GM19328 (cell line): ENCODE data around the gene CDYL.

Source experiments
- ATAC-seq: cut with Tn5 transposase; IDR thresholded peaks from one replicate; pipeline ENCODE4 v1.9.1; 2021; ENCODE audit warnings: mild to moderate bottlenecking, moderate library complexity; ENCODE audit not compliant: unreplicated experiment

Gene CDYL

DNA sequence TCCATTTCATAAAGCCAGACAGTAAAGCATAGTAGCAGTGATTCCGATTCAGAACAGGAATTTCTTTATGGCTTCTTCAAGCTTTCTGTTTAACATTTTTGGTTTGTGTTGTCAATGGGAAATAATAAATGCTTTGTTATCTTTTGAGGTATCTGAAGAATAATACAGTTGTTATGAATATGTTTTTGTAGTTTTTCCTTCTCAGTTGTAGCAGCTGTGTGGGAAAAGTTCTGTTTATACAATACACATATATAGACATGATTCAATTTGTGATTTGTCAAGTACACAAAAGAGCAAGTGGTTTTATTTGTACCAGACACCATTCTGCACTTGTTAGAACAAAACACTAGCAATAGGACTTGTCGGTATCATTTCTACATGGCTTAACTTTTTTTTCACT lies 96.6 kb downstream of the CDYL start:
- no peak for ATAC-seq

DNA sequence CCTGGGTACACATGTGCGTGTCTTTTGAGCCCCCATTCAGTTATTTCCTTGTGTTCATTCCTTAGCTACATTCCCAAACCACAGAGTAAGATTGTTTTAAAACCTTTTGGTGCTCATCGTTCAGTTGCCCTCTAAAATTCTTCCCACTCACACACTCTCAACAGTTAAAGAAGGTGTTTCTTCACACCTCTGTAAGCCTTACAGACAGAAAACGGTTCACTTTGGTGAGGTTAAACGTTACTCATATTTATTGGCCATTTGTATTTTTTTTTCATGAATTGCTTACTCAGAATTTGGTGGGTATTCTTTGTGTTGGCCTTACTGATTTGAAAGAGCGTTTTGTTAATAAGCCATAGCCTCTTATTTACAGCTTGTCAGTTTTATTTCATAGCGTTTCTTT lies 97.7 kb downstream of the CDYL start:
- no peak for ATAC-seq

DNA sequence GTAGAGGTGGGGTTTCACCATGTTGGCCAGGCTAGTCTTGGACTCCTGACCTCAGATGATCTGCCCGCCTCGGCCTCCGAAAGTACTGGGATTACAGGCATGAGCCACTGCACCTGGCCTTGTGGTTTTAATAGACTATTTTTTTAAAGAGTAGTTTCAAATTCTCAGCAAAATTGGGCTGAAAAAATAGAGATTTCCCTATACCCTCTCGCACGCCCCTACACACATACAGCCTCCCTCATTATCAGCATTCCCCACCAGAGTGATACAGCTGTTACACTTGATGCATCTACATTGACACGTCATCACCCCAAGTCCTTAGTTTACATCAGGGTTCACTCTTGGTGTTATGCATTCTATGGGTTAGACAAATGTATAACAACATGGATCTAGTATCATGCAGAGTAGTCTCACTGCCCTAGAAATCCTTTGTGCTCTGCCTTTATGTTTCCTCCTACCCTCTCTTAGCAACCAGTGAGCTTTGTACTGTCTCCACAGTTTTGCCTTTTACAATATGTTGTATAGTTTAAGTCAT lies 103.6 kb downstream of the CDYL start:
- ATAC-seq = peak; percentile 66

DNA sequence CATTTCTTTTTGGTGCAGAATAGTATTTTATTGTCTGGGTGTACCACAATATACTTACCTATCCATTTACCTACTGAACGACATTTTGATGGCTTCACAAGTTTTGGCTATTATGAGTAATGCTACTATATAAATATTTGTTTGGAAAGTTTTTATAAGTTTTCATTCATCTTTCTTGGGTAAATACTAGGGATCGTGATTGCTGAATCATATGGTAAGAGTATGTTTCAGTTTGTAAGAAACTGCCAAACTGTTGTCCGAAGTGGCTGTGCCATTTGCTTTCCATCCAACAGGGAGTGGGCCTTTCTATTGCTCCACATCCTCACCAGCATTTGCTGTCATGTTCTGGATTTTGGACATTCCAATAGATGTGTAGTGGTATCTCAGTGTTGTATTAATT lies 104.2 kb downstream of the CDYL start:
- ATAC-seq = no peak

DNA sequence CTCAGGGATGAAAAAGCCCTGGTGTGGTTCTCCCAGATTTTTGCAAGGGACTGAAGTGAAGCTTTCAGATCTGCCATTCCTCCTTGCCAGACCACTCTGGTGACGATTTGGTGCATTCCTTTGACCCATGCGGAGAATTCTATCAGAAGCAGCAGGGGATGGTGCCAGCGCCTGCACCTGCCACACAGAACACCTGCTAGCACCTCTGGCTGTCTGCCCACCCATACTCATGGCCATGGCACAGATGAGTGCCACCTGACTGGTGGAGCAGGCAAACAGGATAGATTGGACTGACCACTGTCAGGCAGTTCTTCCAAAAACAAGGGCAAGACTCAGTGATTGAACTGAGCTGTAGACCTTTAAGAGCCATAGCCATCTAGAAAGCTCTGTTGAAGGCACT lies 107.1 kb downstream of the CDYL start:
- no peak for ATAC-seq

DNA sequence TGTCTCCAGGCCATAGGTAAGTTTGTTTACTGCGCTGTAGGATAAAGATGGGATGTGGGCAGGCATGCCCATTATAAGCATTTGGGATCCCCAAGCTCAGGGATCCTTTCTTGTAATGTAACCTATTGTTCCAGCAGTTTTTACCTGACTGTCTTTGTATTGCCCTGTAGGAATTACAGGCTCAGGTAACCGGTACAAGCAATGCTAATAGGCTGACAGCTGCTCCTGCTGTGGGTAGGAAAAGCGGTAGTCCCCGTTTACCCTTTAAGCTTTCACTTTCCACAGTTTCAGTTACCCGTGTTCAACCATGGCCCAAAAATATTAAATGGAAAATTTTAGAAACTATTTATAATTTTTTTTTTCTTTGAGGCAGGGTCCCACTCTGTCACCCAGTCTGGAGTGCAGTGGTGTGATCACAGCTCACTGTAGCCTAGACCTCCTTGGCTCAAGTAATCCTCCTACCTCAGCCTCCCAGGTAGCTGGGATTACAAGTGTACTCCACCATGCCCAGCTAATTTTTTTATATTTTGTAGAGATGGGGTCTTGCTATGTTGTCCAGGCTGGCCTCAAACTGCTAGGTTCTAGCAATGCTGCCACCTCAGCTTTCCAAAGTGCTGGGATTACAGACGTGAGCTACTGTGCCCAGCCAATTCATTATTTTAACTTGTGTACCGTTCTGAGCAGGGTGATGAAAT lies 108.6 kb downstream of the CDYL start:
- no peak for ATAC-seq

DNA sequence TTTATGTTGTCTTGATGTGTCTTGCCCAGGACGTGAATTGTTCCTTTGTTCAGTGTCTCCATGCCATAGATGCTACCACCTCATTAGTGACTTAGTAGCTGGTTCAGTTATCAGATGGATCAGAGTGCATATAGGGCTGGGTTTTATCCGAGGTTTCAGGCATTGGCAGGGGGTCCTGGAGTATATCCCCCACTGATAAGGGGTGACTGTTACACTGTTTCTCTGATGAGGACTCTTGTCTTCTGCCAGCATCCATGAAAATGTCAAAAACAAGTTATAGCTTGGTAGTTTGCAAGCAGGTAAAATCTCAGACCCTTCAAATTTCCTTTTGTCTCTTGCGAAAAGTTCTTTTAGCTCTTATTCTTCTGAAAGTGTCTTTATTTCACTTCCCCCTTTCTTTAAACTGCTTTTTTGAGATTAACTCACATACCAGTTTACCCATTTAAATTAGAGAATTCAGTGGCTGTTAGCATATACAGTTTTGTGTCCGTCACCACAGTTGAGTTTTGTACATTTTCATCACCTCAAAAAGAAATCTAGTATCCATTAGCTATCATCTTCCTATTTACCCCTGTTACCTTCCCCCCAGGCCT lies 109.2 kb downstream of the CDYL start:
- no peak for ATAC-seq

DNA sequence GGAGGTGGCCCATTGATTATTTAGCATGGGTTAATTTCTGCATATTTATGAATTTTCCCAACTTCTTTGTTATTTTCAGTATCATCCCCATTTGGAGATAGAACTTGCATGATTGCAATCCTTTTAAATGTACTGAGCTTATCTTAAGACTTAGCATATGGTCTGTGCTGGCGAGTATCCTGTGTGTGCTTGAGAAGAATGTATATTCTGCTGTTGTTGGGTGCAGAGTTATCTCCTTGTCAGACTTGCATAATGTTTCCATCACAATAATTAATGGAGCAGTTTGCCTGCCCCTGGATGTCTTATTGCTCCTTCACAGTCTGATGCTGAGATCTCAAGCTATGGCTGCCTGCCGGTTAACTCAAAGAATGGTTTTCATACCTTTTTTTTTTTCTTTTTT lies 112.6 kb downstream of the CDYL start:
- ATAC-seq = no peak

DNA sequence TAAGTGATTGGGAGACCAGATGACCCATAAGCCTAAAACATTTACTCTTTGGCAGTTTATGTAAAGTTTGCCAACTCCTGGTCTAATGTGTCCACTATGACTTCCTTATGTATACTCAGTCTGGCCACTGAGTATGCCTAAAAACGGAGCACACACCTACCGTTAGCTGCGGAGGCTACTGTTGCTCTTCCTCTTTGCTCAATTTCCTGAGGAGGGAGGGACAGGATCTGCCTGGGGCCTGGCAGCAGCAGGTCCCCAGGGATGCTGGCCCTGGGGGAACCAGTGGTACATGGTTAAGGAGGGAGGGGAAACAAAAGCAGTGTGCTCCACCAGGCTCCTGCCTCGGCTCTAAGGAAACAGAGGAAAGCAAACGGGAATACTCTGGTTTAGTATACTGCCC lies 113.5 kb downstream of the CDYL start:
- ATAC-seq = no peak

DNA sequence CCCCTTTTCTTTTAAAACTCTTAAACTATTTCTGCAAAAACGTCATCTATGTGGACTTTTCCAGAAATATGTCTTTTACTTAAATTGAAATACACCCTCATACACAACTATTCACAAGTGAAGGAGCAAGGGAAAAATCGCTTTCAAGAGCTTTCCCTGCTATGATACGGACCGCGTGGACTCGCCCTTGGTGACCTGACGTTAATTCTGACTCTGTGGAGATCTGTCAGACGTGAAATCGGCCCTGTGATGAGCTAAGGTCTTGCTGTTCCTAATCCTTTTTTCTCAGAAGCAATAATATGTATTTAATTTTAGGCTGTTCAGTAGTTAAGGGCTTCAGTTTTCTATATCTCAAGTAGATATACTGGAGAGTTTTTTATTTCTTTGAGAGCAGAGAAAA lies 114.0 kb downstream of the CDYL start:
- ATAC-seq = no peak

DNA sequence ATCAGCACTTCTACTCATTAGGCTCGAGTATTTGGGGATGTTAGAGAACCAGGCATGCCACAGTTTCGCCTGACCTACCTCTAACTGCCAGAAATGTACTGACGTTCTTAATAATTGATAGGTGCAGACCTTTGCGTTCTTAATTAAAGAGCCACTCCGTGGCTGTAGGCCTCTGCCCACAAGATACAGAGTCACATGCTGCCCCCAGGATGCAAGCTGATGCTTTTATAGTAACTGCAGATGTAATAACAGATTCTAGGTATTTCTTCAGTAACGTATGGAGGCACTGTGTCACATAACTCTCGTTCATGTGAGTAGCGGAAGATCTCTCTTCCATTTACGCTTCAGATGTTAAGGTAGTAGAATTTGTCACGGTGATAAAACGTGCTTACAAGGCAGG lies 114.4 kb downstream of the CDYL start:
- ATAC-seq = no peak

DNA sequence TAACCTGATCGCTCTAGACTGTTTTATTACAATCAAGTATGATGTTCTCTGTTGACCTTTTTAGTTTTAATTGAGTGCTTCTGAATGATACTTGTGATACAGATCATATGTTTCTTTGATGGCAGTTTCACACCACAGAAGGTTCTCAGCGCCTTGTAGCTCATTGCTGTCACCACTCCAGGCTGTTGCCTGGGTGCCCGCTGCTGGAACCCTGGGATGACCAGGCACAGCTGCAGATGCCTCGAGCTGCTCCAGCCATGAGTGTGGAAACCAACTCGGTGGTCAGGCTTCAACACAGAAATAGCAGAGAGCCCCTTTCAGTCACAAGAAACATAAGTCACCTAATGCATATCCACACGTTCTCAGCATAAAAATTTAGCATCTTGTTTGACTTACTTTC lies 114.9 kb downstream of the CDYL start:
- no peak for ATAC-seq

DNA sequence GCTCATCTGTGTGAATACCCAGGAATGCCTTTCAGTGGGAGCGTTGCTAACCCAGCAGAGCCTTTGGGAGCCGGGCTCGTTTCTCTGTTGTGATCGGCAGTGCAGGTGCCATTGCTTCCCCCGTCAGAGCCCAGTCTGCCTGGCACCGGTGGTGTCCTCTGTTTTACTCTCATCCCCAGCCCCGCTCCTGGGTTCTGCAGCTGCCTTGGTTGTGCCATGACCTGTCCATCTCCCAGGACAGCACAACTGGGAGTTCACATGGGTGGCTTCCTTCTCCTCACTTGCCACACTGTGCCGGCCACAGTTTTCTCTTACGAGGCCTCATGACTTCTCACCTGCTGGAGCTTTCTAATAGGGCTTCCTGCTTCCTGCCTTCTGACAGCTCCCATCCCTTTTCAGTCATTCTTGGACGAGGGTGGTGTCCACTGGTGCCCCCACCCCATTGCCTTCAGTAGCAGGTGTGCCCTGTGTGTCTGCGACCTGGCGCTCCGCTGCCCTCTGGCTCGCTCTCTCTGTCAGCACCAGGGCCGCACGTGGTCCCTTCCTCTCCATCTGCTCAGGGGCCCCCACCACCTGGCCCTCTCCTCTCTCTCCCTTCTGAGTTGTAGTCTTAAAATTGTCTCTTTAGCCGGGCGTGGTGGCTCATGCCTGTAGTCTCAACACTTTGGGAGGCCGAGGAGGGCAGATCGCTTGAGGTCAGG lies 116.7 kb downstream of the CDYL start:
- no peak for ATAC-seq

DNA sequence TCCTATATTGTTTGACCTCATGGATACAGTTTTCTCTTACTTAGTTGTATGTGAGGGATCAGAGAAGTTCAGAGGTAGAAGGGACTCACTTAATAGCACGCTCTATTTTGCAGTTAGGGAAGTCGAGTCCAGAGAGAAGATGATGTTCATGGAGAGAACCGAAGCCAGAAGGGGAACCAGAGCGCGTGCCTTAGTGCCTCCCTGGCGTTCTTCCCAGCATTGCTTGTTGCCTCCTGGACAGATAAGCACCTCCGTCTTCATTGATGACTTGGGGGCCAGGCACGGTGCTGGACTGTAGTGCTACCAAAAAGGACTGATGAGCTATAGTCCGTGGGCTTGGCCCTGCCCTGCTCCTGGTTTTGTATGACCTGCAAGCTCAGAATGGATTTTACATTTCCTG lies 117.8 kb downstream of the CDYL start:
- no peak for ATAC-seq

DNA sequence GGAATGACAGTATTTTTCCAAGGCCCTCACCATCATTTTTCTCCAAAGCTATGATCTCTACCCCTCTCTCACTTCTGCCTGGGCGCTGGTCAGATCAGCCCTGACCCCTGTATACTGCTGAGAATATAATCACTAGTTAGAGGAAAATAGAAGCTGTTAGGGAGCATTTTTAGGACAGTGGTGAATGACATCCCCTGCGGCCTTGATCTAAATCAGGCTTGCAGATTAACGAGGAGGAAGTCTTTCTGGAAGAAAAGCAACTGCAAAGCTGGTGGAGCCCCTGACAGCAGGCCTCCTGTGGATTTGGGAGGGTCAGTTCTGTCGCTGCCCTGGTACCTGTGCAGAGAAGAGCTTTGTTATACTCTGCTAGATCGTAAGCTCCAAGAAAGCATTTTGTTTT lies 119.8 kb downstream of the CDYL start:
- no peak for ATAC-seq

DNA sequence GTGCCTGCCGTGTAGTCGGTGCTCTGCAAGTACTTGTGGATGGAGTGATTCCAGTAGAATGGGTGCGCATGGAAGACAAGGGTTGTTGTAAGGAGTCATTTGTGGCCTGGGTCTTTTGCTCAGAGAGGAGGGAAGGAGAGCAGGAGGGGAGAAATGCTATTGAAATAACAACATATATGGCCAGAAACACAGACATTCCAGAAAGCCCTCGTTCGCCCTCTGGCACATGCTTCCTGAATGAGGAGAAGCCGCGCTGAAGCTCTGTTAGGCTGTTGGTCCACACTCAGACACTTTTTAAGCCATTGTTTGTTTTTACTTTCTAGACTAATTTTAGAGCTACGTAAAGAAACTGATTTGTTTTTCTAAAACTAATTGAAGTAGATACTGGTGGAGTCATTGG lies 120.2 kb downstream of the CDYL start:
- ATAC-seq = no peak

DNA sequence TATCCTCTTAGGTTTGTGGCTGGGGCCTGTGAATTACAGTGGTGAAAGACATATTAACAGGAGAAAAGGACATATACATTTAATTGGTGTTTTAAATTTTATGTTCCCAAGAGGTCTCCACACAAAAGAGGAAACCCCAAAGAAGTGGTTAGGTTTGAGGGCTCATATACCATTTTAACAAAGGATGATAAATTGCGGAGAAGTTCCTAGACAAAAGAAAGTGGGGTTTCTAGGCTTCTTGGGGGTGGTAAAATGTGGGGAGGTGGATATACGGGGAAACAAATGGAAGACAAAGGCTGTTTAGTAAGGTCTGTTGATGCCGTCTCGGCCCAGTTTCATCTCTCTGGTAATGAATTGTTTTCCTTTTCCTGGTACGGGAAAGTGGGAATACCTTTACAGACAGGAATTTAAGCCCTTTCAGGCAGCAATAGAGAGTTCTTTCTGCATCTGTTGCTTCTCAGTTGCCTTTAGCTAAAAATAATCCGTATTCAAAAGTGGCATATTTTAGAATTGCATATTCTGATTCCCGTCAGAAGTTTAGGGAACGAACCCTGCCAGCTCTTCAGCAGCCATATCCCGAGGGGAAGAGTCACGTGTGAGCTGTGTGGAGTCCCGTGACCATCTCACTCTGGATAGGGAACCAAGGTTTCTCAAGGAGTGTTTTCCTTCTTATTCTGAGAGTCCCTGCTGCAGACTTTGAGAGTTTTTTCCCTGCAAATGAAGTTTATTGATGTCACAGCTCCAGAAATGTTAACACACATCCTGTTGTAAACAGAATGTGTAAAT lies 123.2 kb downstream of the CDYL start:
- no peak for ATAC-seq

DNA sequence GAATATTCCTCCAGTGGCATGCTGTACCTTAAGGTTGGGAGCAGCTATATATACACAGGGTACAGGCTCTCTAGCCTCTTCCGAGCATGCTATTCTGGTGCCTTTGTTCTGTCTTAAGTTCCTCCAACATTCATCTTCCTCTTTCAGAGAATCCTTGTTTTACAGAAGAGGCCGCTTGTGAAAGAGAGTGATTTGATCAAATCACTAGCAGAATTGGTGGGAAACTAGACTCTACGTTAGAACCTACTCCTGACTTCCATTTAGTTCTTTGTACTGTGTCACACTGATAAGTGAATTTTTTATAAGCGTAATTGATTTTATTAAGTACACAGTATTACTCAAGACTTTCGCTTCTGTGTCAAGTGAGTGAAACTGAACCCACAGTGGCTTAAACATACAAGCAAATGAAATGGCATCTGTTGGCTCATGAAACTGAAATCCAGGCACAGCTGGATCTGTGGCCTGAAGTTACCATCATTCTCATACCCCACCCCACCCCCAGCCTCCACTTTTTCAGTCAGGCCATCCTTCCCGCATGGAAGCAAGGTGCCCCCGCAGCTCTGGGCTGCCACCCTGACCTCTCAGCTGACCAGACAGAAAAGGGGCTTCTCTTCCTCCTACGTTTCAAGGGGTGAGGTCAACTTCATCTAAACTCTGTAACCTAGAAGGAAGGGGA lies 125.3 kb downstream of the CDYL start:
- no peak for ATAC-seq

DNA sequence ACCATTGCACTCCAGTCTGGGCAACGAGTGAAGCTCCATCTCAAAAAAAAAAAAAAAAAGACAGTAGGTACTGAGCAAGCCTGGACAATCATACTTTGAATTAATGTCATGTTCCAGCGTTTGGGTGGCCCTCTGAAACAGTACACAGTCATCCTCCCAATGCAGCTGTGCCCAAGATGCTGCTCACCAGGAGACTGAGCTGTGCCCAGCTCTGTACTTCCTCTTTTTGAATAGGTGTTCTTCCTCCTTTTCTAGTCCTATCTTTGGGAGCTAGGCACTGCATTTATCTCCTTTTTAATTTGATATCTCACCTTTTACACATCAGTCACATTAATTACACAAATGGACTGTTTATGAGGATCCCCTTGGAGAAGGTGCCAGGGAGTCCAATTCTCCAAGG lies 126.2 kb downstream of the CDYL start:
- ATAC-seq = no peak

DNA sequence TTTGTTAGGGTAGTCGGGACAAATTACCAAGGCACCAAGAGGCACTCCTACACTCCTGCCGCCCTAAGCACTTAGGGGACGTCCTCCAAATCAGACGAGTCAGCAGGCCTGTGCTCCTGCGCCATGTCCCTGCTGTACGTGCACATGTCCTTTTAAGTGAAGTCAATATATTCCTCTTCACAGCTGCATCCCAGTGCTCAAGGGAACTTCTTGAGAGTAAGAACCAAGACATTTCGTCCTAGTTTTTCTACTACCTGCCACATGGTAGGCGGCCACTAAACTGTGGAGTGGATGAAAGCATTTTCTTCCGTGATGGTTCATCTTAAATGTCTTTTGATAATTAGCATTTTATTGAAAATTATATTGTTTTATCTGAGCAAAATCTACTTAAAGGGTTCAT lies 126.9 kb downstream of the CDYL start:
- no peak for ATAC-seq
